Tibial nerve (tissue), 4 donors: ENCODE results near the gene COL6A2.

Source experiments
- EP300 ChIP-seq, 2 donors: sonication (generic); formaldehyde crosslinking; IDR thresholded peaks; one replicate each; pipeline ENCODE4 v1.6.1; 2017; ENCODE audit warnings: antibody characterized with exemption in 2 of 2, mild to moderate bottlenecking in 1 of 2
- POLR2A ChIP-seq, 2 donors: fragments of 450-650 bp; IDR thresholded peaks; one replicate each; pipeline ENCODE4 v1.6.1; 2017; ENCODE audit warnings: antibody characterized with exemption in 2 of 2, mild to moderate bottlenecking in 2 of 2, moderate library complexity in 2 of 2
- TF ChIP-seq, protein P1 (sequence below), 5 experiments: fragments of 200-600 bp in 3 of 5; fragments of 450-650 bp in 2 of 5; sonication (generic) in 3 of 5; IDR thresholded peaks; one replicate each; pipeline ENCODE4 v1.5.1; 2016 to 2019; ENCODE audit warnings: antibody characterized with exemption in 5 of 5, mild to moderate bottlenecking in 3 of 5, moderate library complexity in 2 of 5

DNA sequence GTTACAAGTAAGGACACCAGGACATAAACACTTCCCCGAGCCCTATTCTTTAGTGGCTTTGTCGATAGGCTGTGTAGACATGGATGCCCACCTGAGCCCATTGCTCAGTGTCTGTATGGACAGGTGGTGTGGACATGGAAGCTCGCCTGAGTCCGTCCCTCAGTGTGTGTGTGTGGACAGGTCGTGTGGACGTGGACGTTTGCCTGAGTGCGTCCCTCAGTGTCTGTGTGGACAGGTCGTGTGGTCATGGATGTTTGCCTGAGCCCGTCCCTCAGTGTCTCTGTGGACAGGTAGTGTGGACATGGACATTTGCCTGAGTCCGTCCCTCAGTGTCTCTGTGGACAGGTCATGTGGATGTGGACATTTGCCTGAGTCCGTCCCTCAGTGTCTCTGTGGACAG, 38.7 kb upstream of the COL6A2 start:
- TF ChIP-seq, protein P1, sequence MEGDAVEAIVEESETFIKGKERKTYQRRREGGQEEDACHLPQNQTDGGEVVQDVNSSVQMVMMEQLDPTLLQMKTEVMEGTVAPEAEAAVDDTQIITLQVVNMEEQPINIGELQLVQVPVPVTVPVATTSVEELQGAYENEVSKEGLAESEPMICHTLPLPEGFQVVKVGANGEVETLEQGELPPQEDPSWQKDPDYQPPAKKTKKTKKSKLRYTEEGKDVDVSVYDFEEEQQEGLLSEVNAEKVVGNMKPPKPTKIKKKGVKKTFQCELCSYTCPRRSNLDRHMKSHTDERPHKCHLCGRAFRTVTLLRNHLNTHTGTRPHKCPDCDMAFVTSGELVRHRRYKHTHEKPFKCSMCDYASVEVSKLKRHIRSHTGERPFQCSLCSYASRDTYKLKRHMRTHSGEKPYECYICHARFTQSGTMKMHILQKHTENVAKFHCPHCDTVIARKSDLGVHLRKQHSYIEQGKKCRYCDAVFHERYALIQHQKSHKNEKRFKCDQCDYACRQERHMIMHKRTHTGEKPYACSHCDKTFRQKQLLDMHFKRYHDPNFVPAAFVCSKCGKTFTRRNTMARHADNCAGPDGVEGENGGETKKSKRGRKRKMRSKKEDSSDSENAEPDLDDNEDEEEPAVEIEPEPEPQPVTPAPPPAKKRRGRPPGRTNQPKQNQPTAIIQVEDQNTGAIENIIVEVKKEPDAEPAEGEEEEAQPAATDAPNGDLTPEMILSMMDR (IDR thresholded peaks at IDR 0.05) = no peak
- TF ChIP-seq POLR2A (IDR thresholded peaks at IDR 0.05) (no peak), EP300 (IDR thresholded peaks at IDR 0.05) (no peak)
